ENCODE data around the gene CELF1. TPM values are rescaled to one million over a fixed set of nuclear protein-coding genes. Genes with fewer than 3 reads are reported as not detected.

Gene CELF1
- total and polyA plus RNA-seq, 2 of the 13 experiments (the other 11 are each of a cell fraction or from before 2014, with no cell fraction given): 69.0 to 80.1 TPM

DNA sequence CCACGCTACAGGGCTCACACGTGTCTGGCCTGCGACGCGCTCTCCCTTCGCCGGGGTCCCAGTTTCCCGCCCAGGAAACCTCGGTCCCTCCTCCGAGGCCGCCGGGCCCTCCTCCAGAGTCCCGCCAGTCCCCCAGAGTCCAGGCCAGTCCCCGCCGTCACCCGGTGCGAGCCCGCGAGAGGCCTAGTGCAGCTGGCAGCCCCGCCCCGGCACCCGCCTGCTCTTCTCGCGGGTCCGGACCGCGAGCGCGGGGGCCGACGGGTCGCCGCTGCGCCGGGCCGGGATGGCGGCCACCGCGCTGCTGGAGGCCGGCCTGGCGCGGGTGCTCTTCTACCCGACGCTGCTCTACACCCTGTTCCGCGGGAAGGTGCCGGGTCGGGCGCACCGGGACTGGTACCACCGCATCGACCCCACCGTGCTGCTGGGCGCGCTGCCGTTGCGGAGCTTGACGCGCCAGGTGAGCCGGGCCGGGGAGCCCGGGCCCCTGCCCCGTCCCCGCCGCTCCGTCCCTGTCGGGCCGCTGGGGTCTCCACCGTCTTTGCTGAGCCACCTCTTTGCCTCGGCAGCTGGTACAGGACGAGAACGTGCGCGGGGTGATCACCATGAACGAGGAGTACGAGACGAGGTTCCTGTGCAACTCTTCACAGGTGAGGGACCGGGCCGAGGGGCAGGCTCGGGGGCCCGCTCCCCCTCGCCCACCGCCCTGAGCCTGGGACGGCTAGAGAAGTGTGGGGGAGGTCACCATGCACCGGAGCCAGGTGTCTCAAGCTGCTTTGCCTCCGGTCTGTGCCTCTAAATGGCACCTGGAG, 12.6 kb upstream of the CELF1 start, which contains the start of gene PTPMT1 (continued):
- TF ChIP-seq ZNF660 (CRISPR knock-in tag; IDR thresholded peaks at IDR 0.05; ENCODE audit: borderline replicate concordance, low read depth): no peak
- TF ChIP-seq IRF2 (CRISPR knock-in tag; IDR thresholded peaks at IDR 0.05): peak; percentile 47; the same call in 1 of the 2 replicates
- no peak for TF ChIP-seq FOXA1 (IDR thresholded peaks at IDR 0.05)
- TF ChIP-seq FOXA1 (CRISPR knock-in tag; IDR thresholded peaks at IDR 0.05): no peak
- peak; percentile 79 for TF ChIP-seq ZNF616 (CRISPR knock-in tag; IDR thresholded peaks at IDR 0.05; ENCODE audit: low read depth)
- TF ChIP-seq ZBTB2 (CRISPR knock-in tag; IDR thresholded peaks at IDR 0.05; ENCODE audit: low read depth): no peak
- TF ChIP-seq TERF1 (CRISPR knock-in tag; IDR thresholded peaks at IDR 0.05): no peak
- TF ChIP-seq KAT8 (CRISPR knock-in tag; IDR thresholded peaks at IDR 0.05): peak; percentile 75; the same call in 1 of the 2 replicates
- TF ChIP-seq ZNF33B (CRISPR knock-in tag; IDR thresholded peaks at IDR 0.05): peak; percentile 78; the same call in 1 of the 2 replicates
- no peak for TF ChIP-seq ZBTB42 (CRISPR knock-in tag; IDR thresholded peaks at IDR 0.05)
- TF ChIP-seq ARNT (IDR thresholded peaks at IDR 0.05): no peak
- TF ChIP-seq MTERF4 (CRISPR knock-in tag; IDR thresholded peaks at IDR 0.05): no peak; the same call in 1 of the 2 replicates
- no peak for TF ChIP-seq CEBPG (CRISPR knock-in tag; IDR thresholded peaks at IDR 0.05)
- TF ChIP-seq ZFP36L1 (CRISPR knock-in tag; IDR thresholded peaks at IDR 0.05): no peak; the same call in 1 of the 2 replicates
- TF ChIP-seq GABPB1 (CRISPR knock-in tag; IDR thresholded peaks at IDR 0.05): peak; percentile 71
- TF ChIP-seq ZFP41 (CRISPR knock-in tag; IDR thresholded peaks at IDR 0.05; ENCODE audit: borderline replicate concordance): no peak
- no peak for TF ChIP-seq HNRNPH1 (optimal IDR thresholded peaks at IDR 0.05; ENCODE audit: low read depth, low read length)
- TF ChIP-seq ZNF703 (CRISPR knock-in tag; IDR thresholded peaks at IDR 0.05; ENCODE audit: borderline replicate concordance): 0 out of 2 replicates have a peak, but pooled peaks have one; percentile 35
- TF ChIP-seq, protein P1, sequence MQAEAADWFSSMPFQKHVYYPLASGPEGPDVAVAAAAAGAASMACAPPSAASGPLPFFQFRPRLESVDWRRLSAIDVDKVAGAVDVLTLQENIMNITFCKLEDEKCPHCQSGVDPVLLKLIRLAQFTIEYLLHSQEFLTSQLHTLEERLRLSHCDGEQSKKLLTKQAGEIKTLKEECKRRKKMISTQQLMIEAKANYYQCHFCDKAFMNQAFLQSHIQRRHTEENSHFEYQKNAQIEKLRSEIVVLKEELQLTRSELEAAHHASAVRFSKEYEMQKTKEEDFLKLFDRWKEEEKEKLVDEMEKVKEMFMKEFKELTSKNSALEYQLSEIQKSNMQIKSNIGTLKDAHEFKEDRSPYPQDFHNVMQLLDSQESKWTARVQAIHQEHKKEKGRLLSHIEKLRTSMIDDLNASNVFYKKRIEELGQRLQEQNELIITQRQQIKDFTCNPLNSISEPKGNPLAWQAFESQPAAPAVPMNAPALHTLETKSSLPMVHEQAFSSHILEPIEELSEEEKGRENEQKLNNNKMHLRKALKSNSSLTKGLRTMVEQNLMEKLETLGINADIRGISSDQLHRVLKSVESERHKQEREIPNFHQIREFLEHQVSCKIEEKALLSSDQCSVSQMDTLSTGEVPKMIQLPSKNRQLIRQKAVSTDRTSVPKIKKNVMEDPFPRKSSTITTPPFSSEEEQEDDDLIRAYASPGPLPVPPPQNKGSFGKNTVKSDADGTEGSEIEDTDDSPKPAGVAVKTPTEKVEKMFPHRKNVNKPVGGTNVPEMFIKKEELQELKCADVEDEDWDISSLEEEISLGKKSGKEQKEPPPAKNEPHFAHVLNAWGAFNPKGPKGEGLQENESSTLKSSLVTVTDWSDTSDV (CRISPR knock-in tag; IDR thresholded peaks at IDR 0.05): no peak
- no peak; the same call in none of the 2 replicates for TF ChIP-seq ERF (CRISPR knock-in tag; IDR thresholded peaks at IDR 0.05)
- no peak for TF ChIP-seq ZNF12 (CRISPR knock-in tag; IDR thresholded peaks at IDR 0.05)
- TF ChIP-seq AHR (CRISPR knock-in tag; IDR thresholded peaks at IDR 0.05): no peak
- no peak for TF ChIP-seq HOXD1 (CRISPR knock-in tag; IDR thresholded peaks at IDR 0.05)
- 0 out of 2 replicates have a peak, but pooled peaks have one; percentile 22 for TF ChIP-seq ZMYM2 (CRISPR knock-in tag; IDR thresholded peaks at IDR 0.05)
- no peak for TF ChIP-seq PRMT3 (CRISPR knock-in tag; IDR thresholded peaks at IDR 0.05; ENCODE audit: borderline replicate concordance, low read depth)
- no peak for TF ChIP-seq MTA3 (CRISPR knock-in tag; IDR thresholded peaks at IDR 0.05)
